ENCODE data around the gene SEZ6L.

DNA sequence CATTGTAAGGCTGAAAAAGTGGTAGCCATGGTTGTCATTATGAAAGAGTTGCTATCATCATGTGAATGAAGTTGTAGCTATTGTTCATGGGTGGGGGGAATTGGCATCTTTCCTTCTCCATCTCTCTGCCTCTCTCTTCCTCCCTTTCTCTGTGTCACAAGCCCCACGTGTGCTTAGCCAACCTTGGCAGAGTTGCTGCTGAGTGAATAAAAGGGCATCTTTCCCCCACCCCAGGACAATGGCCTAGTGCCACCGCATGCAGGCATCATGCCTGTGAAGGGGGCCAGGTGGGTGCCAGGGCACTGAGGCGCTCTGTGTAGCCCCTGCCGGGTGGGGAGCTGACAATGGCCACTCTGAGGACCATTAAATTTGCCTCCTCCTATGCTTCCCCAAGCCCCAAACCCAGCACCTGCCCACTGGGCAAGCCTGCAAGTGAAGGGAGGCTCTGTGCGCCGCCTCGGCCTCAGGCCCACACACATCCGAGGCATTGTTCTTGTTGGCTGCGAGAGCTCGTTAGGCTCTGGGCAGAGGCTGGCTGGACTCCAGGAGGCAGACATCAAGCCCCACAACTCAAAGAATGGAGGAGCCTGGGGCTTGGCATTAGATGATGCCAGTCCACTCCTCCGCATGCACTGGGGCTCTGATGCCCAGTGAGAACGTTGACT lies 103.9 kb downstream of the SEZ6L start:
- TF ChIP-seq, protein P1, sequence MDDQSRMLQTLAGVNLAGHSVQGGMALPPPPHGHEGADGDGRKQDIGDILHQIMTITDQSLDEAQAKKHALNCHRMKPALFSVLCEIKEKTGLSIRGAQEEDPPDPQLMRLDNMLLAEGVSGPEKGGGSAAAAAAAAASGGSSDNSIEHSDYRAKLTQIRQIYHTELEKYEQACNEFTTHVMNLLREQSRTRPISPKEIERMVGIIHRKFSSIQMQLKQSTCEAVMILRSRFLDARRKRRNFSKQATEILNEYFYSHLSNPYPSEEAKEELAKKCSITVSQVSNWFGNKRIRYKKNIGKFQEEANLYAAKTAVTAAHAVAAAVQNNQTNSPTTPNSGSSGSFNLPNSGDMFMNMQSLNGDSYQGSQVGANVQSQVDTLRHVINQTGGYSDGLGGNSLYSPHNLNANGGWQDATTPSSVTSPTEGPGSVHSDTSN (IDR thresholded peaks at IDR 0.05; ENCODE audit: insufficient replicate concordance, low read depth, low read length): no peak
- TF ChIP-seq, protein P2, sequence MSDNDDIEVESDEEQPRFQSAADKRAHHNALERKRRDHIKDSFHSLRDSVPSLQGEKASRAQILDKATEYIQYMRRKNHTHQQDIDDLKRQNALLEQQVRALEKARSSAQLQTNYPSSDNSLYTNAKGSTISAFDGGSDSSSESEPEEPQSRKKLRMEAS (IDR thresholded peaks at IDR 0.05; ENCODE audit: low read depth, low read length): no peak
- TF ChIP-seq, protein P3, sequence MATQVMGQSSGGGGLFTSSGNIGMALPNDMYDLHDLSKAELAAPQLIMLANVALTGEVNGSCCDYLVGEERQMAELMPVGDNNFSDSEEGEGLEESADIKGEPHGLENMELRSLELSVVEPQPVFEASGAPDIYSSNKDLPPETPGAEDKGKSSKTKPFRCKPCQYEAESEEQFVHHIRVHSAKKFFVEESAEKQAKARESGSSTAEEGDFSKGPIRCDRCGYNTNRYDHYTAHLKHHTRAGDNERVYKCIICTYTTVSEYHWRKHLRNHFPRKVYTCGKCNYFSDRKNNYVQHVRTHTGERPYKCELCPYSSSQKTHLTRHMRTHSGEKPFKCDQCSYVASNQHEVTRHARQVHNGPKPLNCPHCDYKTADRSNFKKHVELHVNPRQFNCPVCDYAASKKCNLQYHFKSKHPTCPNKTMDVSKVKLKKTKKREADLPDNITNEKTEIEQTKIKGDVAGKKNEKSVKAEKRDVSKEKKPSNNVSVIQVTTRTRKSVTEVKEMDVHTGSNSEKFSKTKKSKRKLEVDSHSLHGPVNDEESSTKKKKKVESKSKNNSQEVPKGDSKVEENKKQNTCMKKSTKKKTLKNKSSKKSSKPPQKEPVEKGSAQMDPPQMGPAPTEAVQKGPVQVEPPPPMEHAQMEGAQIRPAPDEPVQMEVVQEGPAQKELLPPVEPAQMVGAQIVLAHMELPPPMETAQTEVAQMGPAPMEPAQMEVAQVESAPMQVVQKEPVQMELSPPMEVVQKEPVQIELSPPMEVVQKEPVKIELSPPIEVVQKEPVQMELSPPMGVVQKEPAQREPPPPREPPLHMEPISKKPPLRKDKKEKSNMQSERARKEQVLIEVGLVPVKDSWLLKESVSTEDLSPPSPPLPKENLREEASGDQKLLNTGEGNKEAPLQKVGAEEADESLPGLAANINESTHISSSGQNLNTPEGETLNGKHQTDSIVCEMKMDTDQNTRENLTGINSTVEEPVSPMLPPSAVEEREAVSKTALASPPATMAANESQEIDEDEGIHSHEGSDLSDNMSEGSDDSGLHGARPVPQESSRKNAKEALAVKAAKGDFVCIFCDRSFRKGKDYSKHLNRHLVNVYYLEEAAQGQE (IDR thresholded peaks at IDR 0.05; ENCODE audit: low read depth, low read length): no peak
- TF ChIP-seq GABPA (IDR thresholded peaks at IDR 0.05; ENCODE audit: low read depth) (no peak), ZNF274 (IDR thresholded peaks at IDR 0.05; ENCODE audit: insufficient read depth, insufficient read length) (no peak), SRF (IDR thresholded peaks at IDR 0.05; ENCODE audit: low read depth in 2 of 2, low read length in 2 of 2) (no peak), ZSCAN29 (IDR thresholded peaks at IDR 0.05) (no peak), JUND (IDR thresholded peaks at IDR 0.05; ENCODE audit: low read depth, low read length) (no peak)
- TF ChIP-seq, protein P4, sequence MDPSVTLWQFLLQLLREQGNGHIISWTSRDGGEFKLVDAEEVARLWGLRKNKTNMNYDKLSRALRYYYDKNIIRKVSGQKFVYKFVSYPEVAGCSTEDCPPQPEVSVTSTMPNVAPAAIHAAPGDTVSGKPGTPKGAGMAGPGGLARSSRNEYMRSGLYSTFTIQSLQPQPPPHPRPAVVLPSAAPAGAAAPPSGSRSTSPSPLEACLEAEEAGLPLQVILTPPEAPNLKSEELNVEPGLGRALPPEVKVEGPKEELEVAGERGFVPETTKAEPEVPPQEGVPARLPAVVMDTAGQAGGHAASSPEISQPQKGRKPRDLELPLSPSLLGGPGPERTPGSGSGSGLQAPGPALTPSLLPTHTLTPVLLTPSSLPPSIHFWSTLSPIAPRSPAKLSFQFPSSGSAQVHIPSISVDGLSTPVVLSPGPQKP (IDR thresholded peaks at IDR 0.05; ENCODE audit: low read depth, low read length): no peak
